IMR-90 (cell line): ENCODE measurements around the gene GCNA. TPM values are rescaled to one million over a fixed set of nuclear protein-coding genes. Genes with fewer than 3 reads are reported as not detected.

ENCODE experiments used
- ATAC-seq: fragments of 200-7000 bp; cut with Tn5 transposase; 2 replicates; pipeline ENCODE4 v1.9.1; 2020; ENCODE audit warnings: low read depth, mild to moderate bottlenecking, moderate library complexity
- BruUV-seq: library from RNA; stranded (reverse); fragments of 400-500 nt; replicated peaks from 2 replicates; lab custom pipeline; 2021; lab: Mats Ljungman, UMichigan
- CTCF ChIA-PET: fragments of 300-600 bp; formaldehyde crosslinking; extraction: SDS; loops from one replicate; lab custom pipeline; 2021; ENCODE audit warnings: antibody characterized with exemption; lab: Yijun Ruan, JAX
- POLR2A ChIA-PET: fragments of 300-600 bp; sonication (Branson Sonifier 250); formaldehyde crosslinking; loops from one replicate; lab custom pipeline; 2022; ENCODE audit warnings: antibody characterized with exemption; ENCODE audit not compliant: unreplicated experiment; lab: Charles Lee
- DNase-seq: peaks from one replicate; pipeline ENCODE4 v3.0.0; 2013
- H2AFZ ChIP-seq: replicated peaks from 2 replicates; pipeline ENCODE3; 2013; ENCODE audit warnings: low read length, mild to moderate bottlenecking; ENCODE audit not compliant: poor library complexity
- H2AK5ac ChIP-seq: 2 replicates; pipeline ENCODE4 v1.6.1; 2013; ENCODE audit warnings: low read depth, low read length, inconsistent platforms
- H2AK9ac ChIP-seq: replicated peaks from 2 replicates; pipeline ENCODE3; 2013; ENCODE audit warnings: mild to moderate bottlenecking, low read depth, low read length, moderate library complexity; ENCODE audit not compliant: poor library complexity
- H2BK120ac ChIP-seq: 2 replicates; pipeline ENCODE4 v1.6.1; 2013; ENCODE audit warnings: low read depth, low read length, inconsistent platforms
- H2BK15ac ChIP-seq: 3 replicates; pipeline ENCODE4 v1.6.1; 2013; ENCODE audit warnings: low read depth, low read length, inconsistent platforms
- H2BK20ac ChIP-seq: 2 replicates; pipeline ENCODE4 v1.6.1; 2013; ENCODE audit warnings: low read depth, mild to moderate bottlenecking, inconsistent platforms, low read length, moderate library complexity
- H2BK5ac ChIP-seq: 2 replicates; pipeline ENCODE4 v1.6.1; 2013; ENCODE audit warnings: mild to moderate bottlenecking, low read depth, low read length, inconsistent platforms; ENCODE audit not compliant: poor library complexity, severe bottlenecking
- H3K14ac ChIP-seq: replicated peaks from 2 replicates; pipeline ENCODE4 v1.6.1; 2013; ENCODE audit warnings: low read depth, low read length, inconsistent platforms
- H3K18ac ChIP-seq: 2 replicates; pipeline ENCODE4 v1.6.1; 2013; ENCODE audit warnings: low read depth, low read length, control low read depth
- H3K23ac ChIP-seq: 2 replicates; pipeline ENCODE4 v1.6.1; 2013; ENCODE audit warnings: low read depth, low read length, inconsistent platforms
- H3K27ac ChIP-seq: 2 replicates; pipeline ENCODE4 v1.5.1; 2013; ENCODE audit warnings: mild to moderate bottlenecking, control low read depth, low read length; ENCODE audit not compliant: insufficient read depth
- H3K27me3 ChIP-seq: 2 replicates; pipeline ENCODE4 v1.6.1; 2013; ENCODE audit warnings: low read length; ENCODE audit not compliant: control insufficient read depth, insufficient read depth
- H3K36me3 ChIP-seq: 2 replicates; pipeline ENCODE4 v1.6.1; 2013; ENCODE audit warnings: low read length, mixed read lengths; ENCODE audit not compliant: control insufficient read depth, insufficient read depth
- H3K4ac ChIP-seq: 2 replicates; pipeline ENCODE4 v1.6.1; 2013; ENCODE audit warnings: low read depth, low read length, inconsistent platforms
- H3K4me1 ChIP-seq: 2 replicates; pipeline ENCODE4 v1.6.1; 2013; ENCODE audit warnings: low read length, mixed read lengths; ENCODE audit not compliant: control insufficient read depth, insufficient read depth
- H3K4me2 ChIP-seq: 2 replicates; pipeline ENCODE4 v1.6.1; 2013; ENCODE audit warnings: low read depth, mild to moderate bottlenecking, control low read depth, low read length, moderate library complexity
- H3K4me3 ChIP-seq: 2 replicates; pipeline ENCODE4 v1.5.1; 2013; ENCODE audit warnings: low read depth, mild to moderate bottlenecking, control low read depth, low read length, moderate library complexity; ENCODE audit not compliant: insufficient read depth
- H3K56ac ChIP-seq: 2 replicates; pipeline ENCODE4 v1.6.1; 2013; ENCODE audit warnings: low read length, inconsistent platforms; ENCODE audit not compliant: insufficient read depth; ENCODE audit errors: extremely low read depth
- H3K79me1 ChIP-seq, 2 experiments: 2 replicates each; pipeline ENCODE4 v1.6.1; 2013; ENCODE audit warnings: low read length in 2 of 2, inconsistent platforms in 1 of 2, low read depth in 1 of 2
- H3K9ac ChIP-seq: 2 replicates; pipeline ENCODE4 v1.6.1; 2013; ENCODE audit warnings: low read depth, low read length, control low read depth
- H3K9me1 ChIP-seq: 2 replicates; pipeline ENCODE4 v1.6.1; 2013; ENCODE audit warnings: low read length, inconsistent platforms; ENCODE audit not compliant: insufficient read depth
- H3K9me3 ChIP-seq: 2 replicates; pipeline ENCODE4 v1.6.1; 2013; ENCODE audit warnings: low read length; ENCODE audit not compliant: control insufficient read depth, insufficient read depth
- H4K20me1 ChIP-seq: 2 replicates; pipeline ENCODE4 v1.6.1; 2013; ENCODE audit warnings: low read length, inconsistent platforms; ENCODE audit not compliant: insufficient read depth
- H4K5ac ChIP-seq: 2 replicates; pipeline ENCODE4 v1.6.1; 2013; ENCODE audit warnings: mild to moderate bottlenecking, low read depth, low read length, control low read depth
- H4K8ac ChIP-seq, 2 experiments: 2 replicates each; pipeline ENCODE4 v1.6.1; 2013; ENCODE audit warnings: low read depth in 2 of 2, low read length in 2 of 2, control low read depth in 1 of 2, inconsistent platforms in 1 of 2
- H4K91ac ChIP-seq: 2 replicates; pipeline ENCODE4 v1.6.1; 2013; ENCODE audit warnings: low read depth, low read length, inconsistent platforms; ENCODE audit not compliant: insufficient read depth
- CHD1 ChIP-seq: IDR thresholded peaks from 2 replicates; pipeline ENCODE4 v1.6.1; 2012; ENCODE audit warnings: low read depth, low read length, improper control_type of control experiment
- ELK1 ChIP-seq: fragments of 150-350 bp; IDR thresholded peaks from 2 replicates; pipeline ENCODE4 v1.6.1; 2016; ENCODE audit warnings: low read depth, mild to moderate bottlenecking, low read length, moderate library complexity, borderline replicate concordance
- MAFK ChIP-seq: IDR thresholded peaks from 2 replicates; pipeline ENCODE4 v1.6.1; 2012; ENCODE audit warnings: low read depth, low read length, improper control_type of control experiment
- MAZ ChIP-seq: IDR thresholded peaks from 2 replicates; pipeline ENCODE4 v1.6.1; 2012; ENCODE audit warnings: low read depth, mild to moderate bottlenecking, low read length, improper control_type of control experiment, moderate library complexity, borderline replicate concordance
- NFE2L2 ChIP-seq: fragments of 150-350 bp; IDR thresholded peaks from 2 replicates; pipeline ENCODE4 v1.6.1; 2016; ENCODE audit warnings: low read depth, mild to moderate bottlenecking, low read length
- POLR2A ChIP-seq: IDR thresholded peaks from 2 replicates; pipeline ENCODE4 v1.6.1; 2012; ENCODE audit warnings: mild to moderate bottlenecking, low read depth, low read length
- RAD21 ChIP-seq: IDR thresholded peaks from 2 replicates; pipeline ENCODE4 v1.6.1; 2012; ENCODE audit warnings: low read length, improper control_type of control experiment
- RCOR1 ChIP-seq: IDR thresholded peaks from 2 replicates; pipeline ENCODE4 v1.6.1; 2012; ENCODE audit warnings: mild to moderate bottlenecking, low read length, improper control_type of control experiment; ENCODE audit not compliant: insufficient replicate concordance
- RFX5 ChIP-seq: IDR thresholded peaks from 2 replicates; pipeline ENCODE4 v1.8.0; 2012; ENCODE audit warnings: low read depth, mild to moderate bottlenecking, low read length, moderate library complexity
- SMC3 ChIP-seq: fragments of 150-350 bp; IDR thresholded peaks from 2 replicates; pipeline ENCODE4 v1.6.1; 2016; ENCODE audit warnings: low read depth, mild to moderate bottlenecking, antibody characterized with exemption, low read length, moderate library complexity
- WGBS, 2 experiments: methylation state at CpG; one replicate each; pipeline versions ENCODE4 v1.1.5 to v1.1.7; 2013; ENCODE audit warnings: missing lambda C conversion rate in 2 of 2; ENCODE audit not compliant: insufficient read length in 1 of 2; ENCODE audit errors: extremely low coverage in 2 of 2; 5-methylcytosine and 5-hydroxymethylcytosine counted together
- dilution Hi-C: fragments of 300-500 bp; cut with HindIII; formaldehyde crosslinking; loops from one replicate; pipeline ENCODE4 v1.14.3; 2018; ENCODE audit warnings: low sequenced_read_pairs; ENCODE audit not compliant: unreplicated experiment
- in situ Hi-C: fragments of 300-500 bp; cut with MboI; formaldehyde crosslinking; loops from 3 replicates; pipeline ENCODE4 v1.14.3; 2019; ENCODE audit warnings: low sequenced_read_pairs, inconsistent platforms, mixed read lengths
- intact Hi-C: fragments of 100-400 bp; cut with micrococcal nuclease; formaldehyde crosslinking; loops from 2 replicates; pipeline ENCODE4 v1.10.0; 2022
- polyA plus RNA-seq, 3 experiments: library from polyadenylated mRNA; depleted of rRNA; stranded (reverse); fragments of >200 nt; gene quantifications; 2 replicates each; pipeline ENCODE4 v1.2.3, GENCODE V29; 2012; ENCODE audit warnings: low replicate concordance in 1 of 3
- total RNA-seq: library from RNA; depleted of rRNA; stranded (reverse); fragments of >200 nt; gene quantifications from 2 replicates; pipeline ENCODE4 v1.2.3, GENCODE V29; 2012

Gene GCNA
- total and polyA plus RNA-seq, 2 of the 4 experiments (the other 2 are of a cell fraction) = 0.90 to 1.3 TPM

GRCh38 chrX:71638409-71638808 is 60.2 kb downstream of the GCNA start:
- H3K9ac ChIP-seq = no peak overlapping the region
- H3K36me3 ChIP-seq = no peaks in the 10 kb centered on the region
- H3K4me3 ChIP-seq = no peak overlapping the region
- no peaks in the 10 kb centered on the region for H3K9me1 ChIP-seq
- H4K91ac ChIP-seq = no peak overlapping the region
- in situ Hi-C loops (loop anchor here (25.0 kb wide), 1 partner anchor 876 kb away; no protein-coding TSS in a partner anchor), dilution Hi-C loops (no loop called here), intact Hi-C loops (no loop called here)
- DNase-seq (no peak), ATAC-seq (no peak)
- BruUV-seq = no TSS peak
- no peak overlapping the region for H3K27ac ChIP-seq
- H3K56ac ChIP-seq = no peak overlapping the region
- H3K4me2 ChIP-seq = no peak overlapping the region
- H2AFZ ChIP-seq = no peak overlapping the region
- TF ChIP-seq MAFK (no peak), CHD1 (no peak), SMC3 (no peak), RFX5 (no peak), MAZ (no peak), NFE2L2 (no peak), POLR2A (no peak), ELK1 (no peak), RAD21 (no peak), RCOR1 (no peak)
- H2BK15ac ChIP-seq = no peak overlapping the region
- no peak overlapping the region for H2BK20ac ChIP-seq
- no peaks in the 10 kb centered on the region for H3K4me1 ChIP-seq
- POLR2A ChIA-PET = no interaction called here
- H3K27me3 ChIP-seq = peaks cover 1% of the 10 kb centered on the region; the same call in 1 of the 2 replicates
- no peaks in the 10 kb centered on the region for H3K9me3 ChIP-seq
- no peak overlapping the region for H3K18ac ChIP-seq
- no peak overlapping the region for H3K14ac ChIP-seq
- CTCF ChIA-PET = no interaction called here
- no peaks in the 10 kb centered on the region for H3K79me1 ChIP-seq
- H2BK5ac ChIP-seq = no peak overlapping the region
- 90% methylated on average over 2 of the region's 4 CpGs; no CpG with 5 or more reads in 1 of the 2 experiments for WGBS, 2 experiments
- no peak overlapping the region for H3K23ac ChIP-seq
- no peak overlapping the region for H2BK120ac ChIP-seq
- H4K8ac ChIP-seq = no peak overlapping the region
- no peak overlapping the region for H2AK9ac ChIP-seq
- no peak overlapping the region for H4K5ac ChIP-seq
- H2AK5ac ChIP-seq = no peak overlapping the region
- H3K4ac ChIP-seq = no peak overlapping the region
- no peaks in the 10 kb centered on the region for H4K20me1 ChIP-seq
